GM10266 (cell line): ENCODE data around the gene LEMD2.

ENCODE experiments used
- DNase-seq: peaks from one replicate; pipeline ENCODE4 v3.0.0; 2012; ENCODE audit errors: extremely low spot score
- TF ChIP-seq, protein P1 (sequence below): IDR thresholded peaks from 2 replicates; pipeline ENCODE4 v1.5.1; 2012; ENCODE audit warnings: mild to moderate bottlenecking, low read depth; ENCODE audit not compliant: control insufficient read depth, insufficient read depth; ENCODE audit errors: missing control alignments

Gene LEMD2

DNA sequence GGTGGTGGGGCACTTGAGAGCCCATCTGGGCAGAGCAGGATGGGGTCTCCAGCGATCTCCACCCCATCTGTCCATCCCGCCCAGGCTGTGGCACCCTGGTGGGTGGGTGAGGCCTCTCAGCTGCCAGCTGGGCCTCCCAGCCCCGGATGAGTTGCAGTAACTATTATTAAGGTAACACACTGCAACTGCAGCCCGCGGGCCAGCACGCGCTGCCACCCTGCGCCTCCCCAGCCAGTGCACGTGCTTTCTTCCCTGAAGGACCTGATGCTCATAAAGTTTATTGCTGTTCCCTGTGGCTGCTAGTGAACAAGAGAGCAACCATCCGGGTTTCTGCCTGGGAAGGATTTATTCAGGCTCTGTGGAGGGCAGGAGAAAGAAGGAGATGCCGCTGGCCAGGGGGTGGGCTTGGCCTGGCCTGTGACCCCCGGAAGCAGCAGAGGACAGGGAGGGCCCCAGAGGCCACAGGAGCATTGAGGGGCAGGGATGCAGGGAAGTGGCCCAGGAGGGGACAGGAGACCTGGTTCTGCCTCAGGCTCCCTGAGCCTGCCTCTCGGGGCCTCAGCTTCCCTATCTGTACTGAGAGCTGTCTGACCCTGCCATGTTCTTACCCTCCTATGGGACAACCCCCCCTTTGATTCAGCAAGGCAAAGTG is 43.9 kb downstream of the LEMD2 start:
- TF ChIP-seq, protein P1, sequence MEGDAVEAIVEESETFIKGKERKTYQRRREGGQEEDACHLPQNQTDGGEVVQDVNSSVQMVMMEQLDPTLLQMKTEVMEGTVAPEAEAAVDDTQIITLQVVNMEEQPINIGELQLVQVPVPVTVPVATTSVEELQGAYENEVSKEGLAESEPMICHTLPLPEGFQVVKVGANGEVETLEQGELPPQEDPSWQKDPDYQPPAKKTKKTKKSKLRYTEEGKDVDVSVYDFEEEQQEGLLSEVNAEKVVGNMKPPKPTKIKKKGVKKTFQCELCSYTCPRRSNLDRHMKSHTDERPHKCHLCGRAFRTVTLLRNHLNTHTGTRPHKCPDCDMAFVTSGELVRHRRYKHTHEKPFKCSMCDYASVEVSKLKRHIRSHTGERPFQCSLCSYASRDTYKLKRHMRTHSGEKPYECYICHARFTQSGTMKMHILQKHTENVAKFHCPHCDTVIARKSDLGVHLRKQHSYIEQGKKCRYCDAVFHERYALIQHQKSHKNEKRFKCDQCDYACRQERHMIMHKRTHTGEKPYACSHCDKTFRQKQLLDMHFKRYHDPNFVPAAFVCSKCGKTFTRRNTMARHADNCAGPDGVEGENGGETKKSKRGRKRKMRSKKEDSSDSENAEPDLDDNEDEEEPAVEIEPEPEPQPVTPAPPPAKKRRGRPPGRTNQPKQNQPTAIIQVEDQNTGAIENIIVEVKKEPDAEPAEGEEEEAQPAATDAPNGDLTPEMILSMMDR: no peak

DNA sequence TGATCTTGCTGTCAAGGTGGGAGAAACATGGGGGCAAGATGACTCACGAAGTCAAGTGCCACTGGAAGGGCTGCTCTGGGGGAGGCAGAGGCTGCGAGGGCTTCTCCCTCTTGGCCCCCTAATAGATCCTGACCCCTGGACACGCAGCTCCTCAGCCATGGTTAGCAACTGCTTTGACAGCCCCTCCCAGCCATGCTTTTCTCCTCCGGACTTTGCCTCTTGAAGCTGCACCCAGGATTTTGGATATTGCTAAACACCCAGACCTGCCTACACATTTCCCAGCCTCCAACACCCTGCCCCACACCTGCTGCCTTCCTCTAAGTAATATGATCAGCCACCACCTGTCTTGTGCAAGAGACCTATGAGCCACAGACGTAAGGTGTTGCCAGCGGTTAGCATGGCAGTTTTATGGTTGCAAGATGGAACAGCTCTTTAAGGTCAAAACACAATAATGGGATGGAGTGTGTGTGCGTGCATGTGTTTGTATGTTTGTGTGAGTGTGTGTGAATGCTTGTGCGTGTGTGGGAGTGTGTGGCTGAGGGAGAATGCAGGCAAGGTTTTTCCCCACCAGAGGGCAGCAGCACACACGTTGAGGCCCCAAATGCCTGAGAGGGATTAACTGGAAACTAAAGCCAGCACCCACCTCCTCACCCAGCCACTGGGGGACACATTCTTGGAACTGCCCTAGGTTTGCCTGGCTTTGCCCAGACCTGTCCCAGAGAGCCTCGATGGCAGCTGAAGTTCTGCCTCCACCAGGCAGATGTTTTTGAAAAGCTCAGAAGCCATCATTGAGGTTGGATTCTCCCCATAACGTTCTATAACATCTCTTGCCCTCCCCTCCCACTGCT is 44.7 kb downstream of the LEMD2 start:
- TF ChIP-seq, protein P1: peak; percentile 90
- peak; percentile 83 for DNase-seq

More for the DNA sequence above, 43.9 kb downstream of the LEMD2 start:
- DNase-seq: no peak

DNA sequence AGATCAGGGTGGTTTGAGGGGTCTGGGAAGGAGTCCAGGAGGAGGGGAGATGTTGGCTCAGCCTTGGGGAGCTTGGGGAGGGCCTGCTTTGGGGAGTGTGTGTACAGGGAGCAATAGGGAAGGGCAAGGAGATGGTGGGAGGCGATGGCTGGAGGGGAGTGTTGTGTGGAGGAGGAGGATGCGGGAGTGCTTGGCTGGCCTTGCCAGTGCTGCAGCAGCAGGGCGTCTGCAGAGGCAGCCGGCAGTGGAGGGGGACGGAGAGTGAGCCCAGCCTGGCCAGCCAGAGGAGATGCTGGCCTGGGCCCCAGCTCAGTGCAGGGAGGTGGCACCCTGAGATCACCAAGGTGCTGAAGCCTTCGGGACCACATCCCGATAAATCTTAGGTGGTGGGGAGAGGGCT is 46.1 kb downstream of the LEMD2 start:
- TF ChIP-seq, protein P1: no peak

DNA sequence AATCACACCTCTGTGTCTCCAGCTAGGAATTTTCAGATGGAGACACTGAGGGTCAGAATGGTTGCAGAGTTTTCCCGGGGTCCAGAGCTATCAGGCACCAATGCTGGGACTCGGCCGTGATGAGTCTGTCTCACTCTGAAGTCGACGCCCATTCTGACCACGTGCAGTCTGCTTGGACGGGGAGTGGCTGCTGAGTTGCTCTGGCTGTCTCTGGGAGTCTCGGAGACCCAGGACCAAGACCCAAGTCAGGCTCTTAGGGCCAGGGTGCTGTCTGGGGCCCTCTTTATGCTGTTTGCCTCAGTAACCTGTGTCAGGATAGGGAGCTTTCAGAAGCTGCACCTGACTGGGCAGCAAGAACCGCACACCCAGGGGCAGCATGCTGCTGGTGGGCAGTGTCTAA is 46.8 kb downstream of the LEMD2 start:
- TF ChIP-seq, protein P1: no peak
- no peak for DNase-seq

More for the DNA sequence above, 46.1 kb downstream of the LEMD2 start:
- DNase-seq: no peak

DNA sequence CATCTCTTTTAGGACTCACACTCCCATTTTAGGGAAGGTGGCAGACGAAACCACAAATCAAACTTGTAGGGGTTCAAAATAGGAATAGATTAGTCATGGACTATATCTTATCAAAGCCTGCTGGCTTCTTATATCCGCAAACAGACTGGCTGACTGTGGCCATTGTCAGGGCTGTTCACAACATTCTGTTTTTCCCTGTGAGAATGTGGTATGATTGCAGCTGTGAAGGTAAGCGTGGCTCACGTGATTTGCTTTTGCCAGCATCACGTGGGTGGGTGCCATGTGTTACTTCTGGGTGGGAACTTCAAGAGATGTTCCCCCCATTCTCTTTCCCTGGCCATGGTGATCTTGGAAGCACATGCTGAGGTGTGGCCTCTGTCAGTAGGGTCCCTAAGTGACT is 48.1 kb downstream of the LEMD2 start:
- TF ChIP-seq, protein P1: no peak
- no peak for DNase-seq

DNA sequence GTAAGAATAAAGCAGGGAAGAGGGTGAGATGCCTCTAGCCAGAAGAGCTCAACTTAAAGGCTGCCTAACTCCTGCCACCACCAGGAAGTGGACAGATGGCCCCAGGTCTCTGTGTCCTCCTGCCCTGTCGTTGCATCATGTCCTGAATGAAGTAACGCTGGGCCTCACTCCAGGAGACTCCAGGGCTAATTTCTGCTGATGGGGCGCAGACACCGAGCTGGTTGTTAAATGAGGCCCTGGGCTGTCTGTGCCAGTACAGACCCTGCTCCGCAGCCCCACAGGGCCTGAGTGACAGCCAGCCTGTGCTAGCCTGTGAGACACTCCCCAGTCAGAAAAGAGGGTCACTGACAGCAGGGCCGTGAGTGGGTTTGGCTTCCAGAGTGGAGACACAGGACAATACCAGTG is 48.7 kb downstream of the LEMD2 start:
- DNase-seq: no peak

More for the DNA sequence above, 48.7 kb downstream of the LEMD2 start:
- TF ChIP-seq, protein P1: no peak
